AG09309 (cell line): ENCODE results near the gene SNRK.

ENCODE experiments used
- DNase-seq: peaks from one replicate; pipeline ENCODE4 v3.0.0-alpha.2; 2010; ENCODE audit warnings: low read depth
- H3K4me3 ChIP-seq: 2 replicates; pipeline ENCODE4 v1.5.1; 2011; ENCODE audit warnings: mild to moderate bottlenecking, low read depth, low read length, moderate library complexity; ENCODE audit not compliant: control insufficient read depth
- CTCF ChIP-seq: IDR thresholded peaks from 2 replicates; pipeline ENCODE4 v1.5.1; 2011; ENCODE audit warnings: mild to moderate bottlenecking, low read depth, low read length, inconsistent platforms; ENCODE audit not compliant: insufficient read depth, control insufficient read depth; ENCODE audit errors: missing control alignments

Gene SNRK

GRCh38 chr3:43338295-43338694 is 52.0 kb downstream of the SNRK start:
- TF ChIP-seq CTCF = no peak
- DNase-seq = no peak
- no peak overlapping the region for H3K4me3 ChIP-seq

GRCh38 chr3:43340403-43340802 is 54.1 kb downstream of the SNRK start:
- TF ChIP-seq CTCF = no peak

GRCh38 chr3:43341788-43342187 is 55.4 kb downstream of the SNRK start:
- no peak for TF ChIP-seq CTCF
- H3K4me3 ChIP-seq = no peak overlapping the region
- DNase-seq = no peak

More at GRCh38 chr3:43340403-43340802, 54.1 kb downstream of the SNRK start:
- DNase-seq = no peak
- H3K4me3 ChIP-seq = no peak overlapping the region

- no peak for DNase-seq
- no peak overlapping the region for H3K4me3 ChIP-seq
- no peak for TF ChIP-seq CTCF
Observed at GRCh38 chr3:43343185-43343584, 56.8 kb downstream of the SNRK start.

- H3K4me3 ChIP-seq = no peak overlapping the region
- TF ChIP-seq CTCF = no peak
- no peak for DNase-seq
Observed at GRCh38 chr3:43343815-43344214, 57.5 kb downstream of the SNRK start.

GRCh38 chr3:43344520-43344919 is 58.2 kb downstream of the SNRK start:
- no peak for TF ChIP-seq CTCF
- H3K4me3 ChIP-seq = no peak overlapping the region
- no peak for DNase-seq

GRCh38 chr3:43345246-43345645 is 58.9 kb downstream of the SNRK start:
- DNase-seq = no peak
- TF ChIP-seq CTCF = no peak
- H3K4me3 ChIP-seq = no peak overlapping the region
